OCI-LY3 (cell line): Measurements from ENCODE around the gene UNC13B.

Experiments
- EZH2phosphoT487 ChIP-seq: fragments of 200-600 bp; shearing (Covaris generic); IDR thresholded peaks from 2 replicates; pipeline ENCODE4 v1.6.1; 2018; ENCODE audit warnings: antibody characterized with exemption, mixed run types, low read depth
- TF ChIP-seq, protein P1 (sequence below): fragments of 200-600, 300-600 bp; sonication (generic); IDR thresholded peaks from 2 replicates; pipeline ENCODE4 v1.5.1; 2014; ENCODE audit warnings: antibody characterized with exemption, low read length, low read depth

DNA sequence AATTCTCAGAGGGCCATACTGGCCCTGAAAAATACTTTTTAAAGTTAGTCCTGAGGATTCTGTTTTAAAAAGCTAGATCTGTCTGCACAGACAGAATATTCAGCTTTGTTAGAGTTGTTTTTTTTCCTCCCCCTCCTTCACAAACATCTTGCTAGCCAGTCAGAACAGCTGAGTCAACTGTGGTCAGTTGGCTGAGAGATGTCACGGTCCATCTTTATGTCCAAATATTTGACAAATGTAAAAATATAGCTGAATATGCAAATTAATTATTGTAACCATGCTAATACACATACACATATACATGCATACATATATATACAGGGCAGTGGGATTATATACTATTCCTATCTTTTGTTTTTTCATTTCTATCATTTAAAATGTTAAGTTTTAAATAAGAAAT lies 33.9 kb downstream of the UNC13B start:
- TF ChIP-seq, protein P1, sequence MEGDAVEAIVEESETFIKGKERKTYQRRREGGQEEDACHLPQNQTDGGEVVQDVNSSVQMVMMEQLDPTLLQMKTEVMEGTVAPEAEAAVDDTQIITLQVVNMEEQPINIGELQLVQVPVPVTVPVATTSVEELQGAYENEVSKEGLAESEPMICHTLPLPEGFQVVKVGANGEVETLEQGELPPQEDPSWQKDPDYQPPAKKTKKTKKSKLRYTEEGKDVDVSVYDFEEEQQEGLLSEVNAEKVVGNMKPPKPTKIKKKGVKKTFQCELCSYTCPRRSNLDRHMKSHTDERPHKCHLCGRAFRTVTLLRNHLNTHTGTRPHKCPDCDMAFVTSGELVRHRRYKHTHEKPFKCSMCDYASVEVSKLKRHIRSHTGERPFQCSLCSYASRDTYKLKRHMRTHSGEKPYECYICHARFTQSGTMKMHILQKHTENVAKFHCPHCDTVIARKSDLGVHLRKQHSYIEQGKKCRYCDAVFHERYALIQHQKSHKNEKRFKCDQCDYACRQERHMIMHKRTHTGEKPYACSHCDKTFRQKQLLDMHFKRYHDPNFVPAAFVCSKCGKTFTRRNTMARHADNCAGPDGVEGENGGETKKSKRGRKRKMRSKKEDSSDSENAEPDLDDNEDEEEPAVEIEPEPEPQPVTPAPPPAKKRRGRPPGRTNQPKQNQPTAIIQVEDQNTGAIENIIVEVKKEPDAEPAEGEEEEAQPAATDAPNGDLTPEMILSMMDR: no peak
- TF ChIP-seq EZH2phosphoT487: no peak
